HepG2 (cell line): ENCODE measurements around the gene AP2B1. TPM values are rescaled to one million over a fixed set of nuclear protein-coding genes. Genes with fewer than 3 reads are reported as not detected.

Experiments
- BRCA1 ChIP-seq: sonication (generic); formaldehyde crosslinking; IDR thresholded peaks from 2 replicates; pipeline ENCODE4 v1.4.0; 2020; ENCODE audit warnings: missing genetic modification reagents
- ELF4 ChIP-seq: sonication (generic); formaldehyde crosslinking; IDR thresholded peaks from 2 replicates; pipeline ENCODE4 v1.5.0; 2020; ENCODE audit warnings: missing genetic modification reagents, mild to moderate bottlenecking, moderate library complexity, borderline replicate concordance
- KDM1A ChIP-seq: IDR thresholded peaks from 2 replicates; pipeline ENCODE4 v1.6.1; 2016; ENCODE audit warnings: missing compliant biosample characterization
- KLF16 ChIP-seq, 2 experiments: sonication (generic) in 1 of 2; formaldehyde crosslinking in 1 of 2; IDR thresholded peaks; 2 replicates each; pipeline versions ENCODE4 v1.6.1 to v1.8.0; 2016 to 2023; ENCODE audit warnings: missing genetic modification reagents in 2 of 2, missing compliant biosample characterization in 1 of 2
- NONO ChIP-seq, 2 experiments: fragments of 450-650 bp in 1 of 2; sonication (generic) in 1 of 2; formaldehyde crosslinking in 1 of 2; IDR thresholded peaks in 1 of 2; conservative IDR thresholded peaks in 1 of 2; 2 replicates each; pipeline versions ENCODE4 v1.6.1 to v1.8.0; 2017 to 2022; ENCODE audit warnings: mild to moderate bottlenecking in 1 of 2, missing genetic modification reagents in 1 of 2, moderate library complexity in 1 of 2
- PAWR ChIP-seq: sonication (generic); formaldehyde crosslinking; IDR thresholded peaks from 2 replicates; pipeline ENCODE4 v1.4.0; 2020; ENCODE audit warnings: missing genetic modification reagents, mild to moderate bottlenecking, borderline replicate concordance
- REPIN1 ChIP-seq: sonication (generic); formaldehyde crosslinking; IDR thresholded peaks from 2 replicates; pipeline ENCODE4 v1.8.0; 2022; ENCODE audit warnings: missing genetic modification reagents, low read depth, mild to moderate bottlenecking, borderline replicate concordance
- SOX13 ChIP-seq, 3 experiments: fragments of 450-650 bp in 1 of 3; sonication (generic) in 1 of 3; formaldehyde crosslinking in 1 of 3; IDR thresholded peaks in 2 of 3; conservative IDR thresholded peaks in 1 of 3; 2 replicates each; pipeline versions ENCODE4 v1.5.0 to v1.6.1; 2016 to 2020; ENCODE audit warnings: antibody characterized with exemption in 1 of 3, mild to moderate bottlenecking in 1 of 3, missing compliant biosample characterization in 1 of 3, missing genetic modification reagents in 1 of 3, moderate library complexity in 1 of 3
- THYN1 ChIP-seq: sonication (generic); formaldehyde crosslinking; IDR thresholded peaks from 2 replicates; pipeline ENCODE4 v1.8.1; 2023; ENCODE audit warnings: low read depth, mild to moderate bottlenecking, moderate library complexity, missing genetic modification reagents, borderline replicate concordance
- TOPORS ChIP-seq: sonication (generic); formaldehyde crosslinking; IDR thresholded peaks from 2 replicates; pipeline ENCODE4 v1.8.0; 2023; ENCODE audit warnings: mild to moderate bottlenecking, missing genetic modification reagents
- XRCC5 ChIP-seq: fragments of 200-400 bp; formaldehyde crosslinking; optimal IDR thresholded peaks from 2 replicates; pipeline ENCODE3; 2017; ENCODE audit warnings: mild to moderate bottlenecking, low read length
- ZFX ChIP-seq: sonication (generic); formaldehyde crosslinking; IDR thresholded peaks from 2 replicates; pipeline ENCODE4 v1.4.0; 2020; ENCODE audit warnings: mild to moderate bottlenecking, low read depth, missing genetic modification reagents, moderate library complexity
- ZNF441 ChIP-seq: sonication (generic); formaldehyde crosslinking; IDR thresholded peaks from 2 replicates; pipeline ENCODE4 v1.7.0; 2021; ENCODE audit warnings: missing genetic modification reagents, borderline replicate concordance
- ZNF446 ChIP-seq: sonication (generic); formaldehyde crosslinking; IDR thresholded peaks from 2 replicates; pipeline ENCODE4 v1.5.0; 2020; ENCODE audit warnings: mild to moderate bottlenecking, missing genetic modification reagents
- polyA plus RNA-seq, 8 experiments: library from polyadenylated mRNA; depleted of rRNA in 3 of 8; stranded (reverse) in 7 of 8; unstranded in 1 of 8; fragments of >200 nt; fragmentation: Illumina TruSeq in 4 of 8; extraction: Trizol in 4 of 8; gene quantifications; 2 replicates each; pipeline versions ENCODE4 v1.2.1 to v1.2.3, GENCODE V29; 2011 to 2016; ENCODE audit warnings: low read depth in 4 of 8, missing spikeins in 1 of 8, mixed read lengths in 1 of 8; ENCODE audit not compliant: insufficient read depth in 1 of 8
- total RNA-seq, 5 experiments: library from RNA; depleted of rRNA; stranded (reverse); fragments of >200 nt; fragmentation: Illumina TruSeq; extraction: Trizol; gene quantifications; 2 replicates each; pipeline ENCODE4 v1.2.3, GENCODE V29; 2016; ENCODE audit warnings: low read depth in 1 of 5
- TF ChIP-seq, protein P1 (sequence below): sonication (generic); IDR thresholded peaks from 2 replicates; pipeline ENCODE4 v1.6.1; 2016; ENCODE audit warnings: low read depth, borderline replicate concordance
- TF ChIP-seq, protein P2 (sequence below): sonication (generic); formaldehyde crosslinking; IDR thresholded peaks from 2 replicates; pipeline ENCODE4 v1.4.0; 2020; ENCODE audit warnings: missing genetic modification reagents
- TF ChIP-seq, protein P3 (sequence below): sonication (generic); formaldehyde crosslinking; IDR thresholded peaks from 2 replicates; pipeline ENCODE4 v1.4.0; 2020; ENCODE audit warnings: missing genetic modification reagents
- TF ChIP-seq, protein P4 (sequence below): IDR thresholded peaks from 2 replicates; pipeline ENCODE4 v1.6.1; 2016; ENCODE audit warnings: missing compliant biosample characterization, missing genetic modification reagents, borderline replicate concordance
- TF ChIP-seq, protein P5 (sequence below): IDR thresholded peaks from 2 replicates; pipeline ENCODE4 v1.6.1; 2012; ENCODE audit warnings: inconsistent platforms

Gene AP2B1
- total and polyA plus RNA-seq, 2 of the 13 experiments (the other 11 are each of a cell fraction or from before 2014, with no cell fraction given), result 23.8 to 71.3 TPM

GRCh38 chr17:35731239-35731916 lies 144.3 kb downstream of the AP2B1 start, which contains the start of gene RASL10B (continued):
- TF ChIP-seq, protein P1, sequence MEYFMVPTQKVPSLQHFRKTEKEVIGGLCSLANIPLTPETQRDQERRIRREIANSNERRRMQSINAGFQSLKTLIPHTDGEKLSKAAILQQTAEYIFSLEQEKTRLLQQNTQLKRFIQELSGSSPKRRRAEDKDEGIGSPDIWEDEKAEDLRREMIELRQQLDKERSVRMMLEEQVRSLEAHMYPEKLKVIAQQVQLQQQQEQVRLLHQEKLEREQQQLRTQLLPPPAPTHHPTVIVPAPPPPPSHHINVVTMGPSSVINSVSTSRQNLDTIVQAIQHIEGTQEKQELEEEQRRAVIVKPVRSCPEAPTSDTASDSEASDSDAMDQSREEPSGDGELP, result peak; percentile 41; the same call in 1 of the 2 replicates
- TF ChIP-seq REPIN1 (CRISPR knock-in tag), result 0 out of 2 replicates have a peak, but pooled peaks have one; percentile 41
- TF ChIP-seq XRCC5, result peak; percentile 55
- TF ChIP-seq NONO (IDR thresholded peaks at IDR 0.05), result no peak
- TF ChIP-seq NONO (CRISPR knock-in tag; conservative IDR thresholded peaks at IDR 0.05), result 0 out of 2 replicates have a peak, but pooled peaks have one; percentile 29
- TF ChIP-seq, protein P2, sequence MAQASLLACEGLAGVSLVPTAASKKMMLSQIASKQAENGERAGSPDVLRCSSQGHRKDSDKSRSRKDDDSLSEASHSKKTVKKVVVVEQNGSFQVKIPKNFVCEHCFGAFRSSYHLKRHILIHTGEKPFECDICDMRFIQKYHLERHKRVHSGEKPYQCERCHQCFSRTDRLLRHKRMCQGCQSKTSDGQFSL, result peak; percentile 60; the same call in 1 of the 2 replicates
- 0 out of 4 replicates have a peak, but pooled peaks of 1 of the 2 experiments have one; percentile 27 for TF ChIP-seq KLF16 (CRISPR knock-in tag; IDR thresholded peaks at IDR 0.05)
- no peak for TF ChIP-seq PAWR (CRISPR knock-in tag)
- peak; percentile 16; the same call in 1 of the 2 replicates for TF ChIP-seq ZFX (CRISPR knock-in tag)
- TF ChIP-seq, protein P3, sequence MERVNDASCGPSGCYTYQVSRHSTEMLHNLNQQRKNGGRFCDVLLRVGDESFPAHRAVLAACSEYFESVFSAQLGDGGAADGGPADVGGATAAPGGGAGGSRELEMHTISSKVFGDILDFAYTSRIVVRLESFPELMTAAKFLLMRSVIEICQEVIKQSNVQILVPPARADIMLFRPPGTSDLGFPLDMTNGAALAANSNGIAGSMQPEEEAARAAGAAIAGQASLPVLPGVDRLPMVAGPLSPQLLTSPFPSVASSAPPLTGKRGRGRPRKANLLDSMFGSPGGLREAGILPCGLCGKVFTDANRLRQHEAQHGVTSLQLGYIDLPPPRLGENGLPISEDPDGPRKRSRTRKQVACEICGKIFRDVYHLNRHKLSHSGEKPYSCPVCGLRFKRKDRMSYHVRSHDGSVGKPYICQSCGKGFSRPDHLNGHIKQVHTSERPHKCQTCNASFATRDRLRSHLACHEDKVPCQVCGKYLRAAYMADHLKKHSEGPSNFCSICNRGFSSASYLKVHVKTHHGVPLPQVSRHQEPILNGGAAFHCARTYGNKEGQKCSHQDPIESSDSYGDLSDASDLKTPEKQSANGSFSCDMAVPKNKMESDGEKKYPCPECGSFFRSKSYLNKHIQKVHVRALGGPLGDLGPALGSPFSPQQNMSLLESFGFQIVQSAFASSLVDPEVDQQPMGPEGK (CRISPR knock-in tag), result peak; percentile 95
- TF ChIP-seq TOPORS (CRISPR knock-in tag), result no peak
- TF ChIP-seq BRCA1 (CRISPR knock-in tag), result no peak
- TF ChIP-seq SOX13 (IDR thresholded peaks at IDR 0.05), result no peak
- TF ChIP-seq SOX13 (CRISPR knock-in tag; conservative IDR thresholded peaks at IDR 0.05 in 1 of 2, IDR thresholded peaks at IDR 0.05 in 1 of 2), result peak in 1 of 2 experiments; percentile 25; a peak in 1 of 4 replicates
- TF ChIP-seq, protein P4, sequence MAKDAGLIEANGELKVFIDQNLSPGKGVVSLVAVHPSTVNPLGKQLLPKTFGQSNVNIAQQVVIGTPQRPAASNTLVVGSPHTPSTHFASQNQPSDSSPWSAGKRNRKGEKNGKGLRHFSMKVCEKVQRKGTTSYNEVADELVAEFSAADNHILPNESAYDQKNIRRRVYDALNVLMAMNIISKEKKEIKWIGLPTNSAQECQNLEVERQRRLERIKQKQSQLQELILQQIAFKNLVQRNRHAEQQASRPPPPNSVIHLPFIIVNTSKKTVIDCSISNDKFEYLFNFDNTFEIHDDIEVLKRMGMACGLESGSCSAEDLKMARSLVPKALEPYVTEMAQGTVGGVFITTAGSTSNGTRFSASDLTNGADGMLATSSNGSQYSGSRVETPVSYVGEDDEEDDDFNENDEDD (CRISPR knock-in tag), result peak; percentile 48; the same call in 1 of the 2 replicates
- TF ChIP-seq, protein P5, sequence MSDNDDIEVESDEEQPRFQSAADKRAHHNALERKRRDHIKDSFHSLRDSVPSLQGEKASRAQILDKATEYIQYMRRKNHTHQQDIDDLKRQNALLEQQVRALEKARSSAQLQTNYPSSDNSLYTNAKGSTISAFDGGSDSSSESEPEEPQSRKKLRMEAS, result peak; percentile 30; the same call in 1 of the 2 replicates
- TF ChIP-seq ZNF446 (CRISPR knock-in tag), result no peak
- no peak for TF ChIP-seq ELF4 (CRISPR knock-in tag)
- no peak for TF ChIP-seq KDM1A
- 0 out of 2 replicates have a peak, but pooled peaks have one; percentile 38 for TF ChIP-seq ZNF441 (CRISPR knock-in tag)
- no peak for TF ChIP-seq THYN1 (CRISPR knock-in tag)
